ENCODE measurements around the gene CSRP1. TPM values are rescaled to one million over a fixed set of nuclear protein-coding genes. Genes with fewer than 3 reads are reported as not detected.
A peak's percentile ranks its signal among the peaks of the same experiment; 100 is the strongest.
"Not testable (repeated sequence)": the region's sequence is repeated elsewhere in the genome, so short reads cannot be mapped to it uniquely, and the experiment has no call there.

Gene CSRP1
- total RNA-seq, 4 donors from 2014 or later, result 913 to 2,516 (median 1,349) TPM

DNA sequence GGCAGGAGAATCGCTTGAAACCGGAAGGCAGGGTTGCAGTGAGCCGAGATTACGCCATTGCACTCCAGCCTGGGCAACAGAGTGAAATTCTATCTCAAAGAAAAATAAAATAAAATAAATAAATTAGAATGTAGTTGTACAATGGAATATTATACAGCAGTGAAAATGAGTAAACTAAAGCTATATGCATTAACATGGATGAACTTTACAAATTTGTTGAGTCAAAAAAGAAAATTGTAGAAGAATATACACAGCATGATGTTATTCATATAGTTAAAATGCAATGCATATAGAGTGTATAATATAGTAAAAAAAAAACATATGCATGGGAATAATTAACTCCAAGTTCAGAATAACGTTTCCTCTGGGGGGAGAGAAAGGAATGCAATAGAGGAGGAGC, 21.0 kb upstream of the CSRP1 start:
- intact Hi-C loops (cut with DNase I; ENCODE audit: low total_unique reads), result no loop called here
- Histone ChIP-seq H3K4me1 (peaks cover 0 to 5% of the 10 kb centered on the region in 2 donors), H3K9me3 (no peaks in the 10 kb centered on the region), H3K27me3 (no peaks in the 10 kb centered on the region), H3K4me3 (no peak overlapping the region), H3K27ac (no peak overlapping the region), H3K36me3 (no peaks in the 10 kb centered on the region)
- TF ChIP-seq POLR2A (IDR thresholded peaks at IDR 0.05), result no peak
- TF ChIP-seq, protein P1, sequence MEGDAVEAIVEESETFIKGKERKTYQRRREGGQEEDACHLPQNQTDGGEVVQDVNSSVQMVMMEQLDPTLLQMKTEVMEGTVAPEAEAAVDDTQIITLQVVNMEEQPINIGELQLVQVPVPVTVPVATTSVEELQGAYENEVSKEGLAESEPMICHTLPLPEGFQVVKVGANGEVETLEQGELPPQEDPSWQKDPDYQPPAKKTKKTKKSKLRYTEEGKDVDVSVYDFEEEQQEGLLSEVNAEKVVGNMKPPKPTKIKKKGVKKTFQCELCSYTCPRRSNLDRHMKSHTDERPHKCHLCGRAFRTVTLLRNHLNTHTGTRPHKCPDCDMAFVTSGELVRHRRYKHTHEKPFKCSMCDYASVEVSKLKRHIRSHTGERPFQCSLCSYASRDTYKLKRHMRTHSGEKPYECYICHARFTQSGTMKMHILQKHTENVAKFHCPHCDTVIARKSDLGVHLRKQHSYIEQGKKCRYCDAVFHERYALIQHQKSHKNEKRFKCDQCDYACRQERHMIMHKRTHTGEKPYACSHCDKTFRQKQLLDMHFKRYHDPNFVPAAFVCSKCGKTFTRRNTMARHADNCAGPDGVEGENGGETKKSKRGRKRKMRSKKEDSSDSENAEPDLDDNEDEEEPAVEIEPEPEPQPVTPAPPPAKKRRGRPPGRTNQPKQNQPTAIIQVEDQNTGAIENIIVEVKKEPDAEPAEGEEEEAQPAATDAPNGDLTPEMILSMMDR (IDR thresholded peaks at IDR 0.05), result no peak
- no peak for DNase-seq

- no peak for TF ChIP-seq POLR2A (IDR thresholded peaks at IDR 0.05)
- TF ChIP-seq, protein P1 (IDR thresholded peaks at IDR 0.05), result no peak
- intact Hi-C loops (cut with DNase I; ENCODE audit: low total_unique reads), result no loop called here
- Histone ChIP-seq H3K4me1 (no peaks in the 10 kb centered on the region), H3K36me3 (no peaks in the 10 kb centered on the region), H3K4me3 (no peak overlapping the region), H3K9me3 (no peaks in the 10 kb centered on the region), H3K27me3 (no peaks in the 10 kb centered on the region), H3K27ac (no peak overlapping the region)
- DNase-seq, result no peak
Measured at GRCh38 chr1:201525193-201525778, 18.4 kb upstream of the CSRP1 start.

- not testable (repeated sequence) for H3K4me1 ChIP-seq
Measured at GRCh38 chr1:201520046-201520575, 13.2 kb upstream of the CSRP1 start.

DNA sequence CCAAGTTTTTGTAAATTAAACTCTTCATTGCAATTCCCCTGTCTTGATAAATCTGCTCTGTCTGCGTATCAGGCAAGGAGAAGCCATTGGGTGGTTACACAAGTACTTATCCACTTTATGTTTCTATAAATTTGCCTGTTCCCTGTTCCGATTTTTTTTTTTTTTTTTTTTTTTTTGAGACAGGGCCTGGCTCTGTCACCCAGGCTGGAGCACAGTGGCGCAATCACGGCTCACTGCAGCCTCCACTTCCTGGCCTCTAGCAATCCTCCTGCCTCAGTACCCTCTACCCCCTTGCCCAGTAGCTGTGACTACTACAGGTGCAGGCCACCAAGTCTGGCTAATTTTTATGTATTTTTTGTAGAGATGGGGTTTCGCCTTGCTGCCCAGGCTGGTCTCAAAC, 11.1 kb upstream of the CSRP1 start:
- Histone ChIP-seq H3K4me1 (no peaks in the 10 kb centered on the region), H3K27me3 (no peaks in the 10 kb centered on the region), H3K4me3 (no peak overlapping the region), H3K27ac (no peak overlapping the region), H3K36me3 (no peaks in the 10 kb centered on the region), H3K9me3 (no peaks in the 10 kb centered on the region)
- intact Hi-C loops (cut with DNase I; ENCODE audit: low total_unique reads), result no loop called here
- TF ChIP-seq, protein P1 (IDR thresholded peaks at IDR 0.05), result no peak
- peak in 1 of 2 donors; percentile 14 for DNase-seq

More at GRCh38 chr1:201520046-201520575, 13.2 kb upstream of the CSRP1 start:
- intact Hi-C loops (cut with DNase I; ENCODE audit: low total_unique reads); H3K36me3 ChIP-seq; H3K4me3 ChIP-seq; H3K9me3 ChIP-seq; H3K27ac ChIP-seq; H3K27me3 ChIP-seq; DNase-seq: not testable (repeated sequence)

GRCh38 chr1:201517631-201518030, 10.7 kb upstream of the CSRP1 start:
- TF ChIP-seq, protein P1 (IDR thresholded peaks at IDR 0.05), result no peak
- no peak for TF ChIP-seq POLR2A (IDR thresholded peaks at IDR 0.05)
- H3K4me3 ChIP-seq, result no peak overlapping the region
- H3K27me3 ChIP-seq, result no peaks in the 10 kb centered on the region
- H3K9me3 ChIP-seq, result no peaks in the 10 kb centered on the region
- intact Hi-C loops (cut with DNase I; ENCODE audit: low total_unique reads), result no loop called here
- no peaks in the 10 kb centered on the region for H3K4me1 ChIP-seq
- peak in 1 of 2 donors; percentile 16 for DNase-seq
- H3K27ac ChIP-seq, result no peak overlapping the region
- H3K36me3 ChIP-seq, result no peaks in the 10 kb centered on the region
